Left ventricle myocardium inferior (tissue), 1 donor: ENCODE results near the gene ACY1. TPM values are rescaled to one million over a fixed set of nuclear protein-coding genes. Genes with fewer than 3 reads are reported as not detected.
"Not testable (repeated sequence)": the region's sequence is repeated elsewhere in the genome, so short reads cannot be mapped to it uniquely, and the experiment has no call there.

Experiments
- DNase-seq: peaks from one replicate; pipeline ENCODE4 v3.0.0-alpha.2; 2020
- H3K27ac ChIP-seq: fragments of 200-600 bp; replicated peaks from 2 replicates; pipeline ENCODE4 v1.8.0; 2021
- H3K27me3 ChIP-seq: fragments of 200-600 bp; 2 replicates; pipeline ENCODE4 v1.8.0; 2021; ENCODE audit warnings: low read depth
- H3K36me3 ChIP-seq: fragments of 200-600 bp; 2 replicates; pipeline ENCODE4 v1.8.0; 2021
- H3K4me1 ChIP-seq: fragments of 200-600 bp; 2 replicates; pipeline ENCODE4 v1.8.0; 2021
- H3K4me3 ChIP-seq: fragments of 200-600 bp; 2 replicates; pipeline ENCODE4 v1.8.0; 2021; ENCODE audit warnings: mild to moderate bottlenecking, moderate library complexity
- H3K9me3 ChIP-seq: fragments of 200-600 bp; replicated peaks from 2 replicates; pipeline ENCODE4 v1.8.0; 2021
- CTCF ChIP-seq: fragments of 200-600 bp; IDR thresholded peaks from 2 replicates; pipeline ENCODE4 v1.8.0; 2021; ENCODE audit warnings: antibody characterized with exemption, mild to moderate bottlenecking, borderline replicate concordance
- intact Hi-C: fragments of 100-400 bp; cut with micrococcal nuclease; formaldehyde crosslinking; loops from one replicate; pipeline ENCODE4 v1.11.0; 2022
- total RNA-seq: library from RNA; stranded (reverse); fragmentation: NEBNext Ultra II Directional; extraction: Animal tissue kit (Norgen Biotek cat#: 25700); gene quantifications from one replicate; pipeline ENCODE4 v1.2.1, GENCODE V29; 2021
- donor health status: DM: no; HTN: yes; CAD: no; lungs with severe emphysema.

Gene ACY1
- total RNA-seq, 1 donor from 2014 or later, result 20.2 TPM

- Histone ChIP-seq H3K4me1 (peaks cover 46% of the 10 kb centered on the region), H3K27ac (no peak overlapping the region), H3K9me3 (no peaks in the 10 kb centered on the region), H3K36me3 (peaks cover 32% of the 10 kb centered on the region), H3K4me3 (no peak overlapping the region), H3K27me3 (no peaks in the 10 kb centered on the region)
- DNase-seq, result no peak
- intact Hi-C loops, result no loop called here
- no peak for TF ChIP-seq CTCF
Observed at GRCh38 chr3:51992017-51992682, 8.8 kb downstream of the ACY1 start.

- intact Hi-C loops, H3K4me3 ChIP-seq, DNase-seq, H3K27ac ChIP-seq, H3K9me3 ChIP-seq, H3K27me3 ChIP-seq: not testable (repeated sequence)
- H3K4me1 ChIP-seq, result peaks cover 46% of the 10 kb centered on the region
- peaks cover 32% of the 10 kb centered on the region for H3K36me3 ChIP-seq
Observed at GRCh38 chr3:51993657-51994056, 10.3 kb downstream of the ACY1 start.

GRCh38 chr3:51994530-51994929 is 11.2 kb downstream of the ACY1 start:
- Histone ChIP-seq H3K27me3 (no peaks in the 10 kb centered on the region), H3K4me1 (peaks cover 38% of the 10 kb centered on the region), H3K9me3 (no peaks in the 10 kb centered on the region), H3K36me3 (peaks cover 32% of the 10 kb centered on the region), H3K27ac (peak overlapping the region; percentile 84), H3K4me3 (peak overlapping the region; percentile 82)
- no peak for DNase-seq
- TF ChIP-seq CTCF, result no peak
- intact Hi-C loops, result no loop called here

- peak; percentile 41 for TF ChIP-seq CTCF
- peak within 1 kb of the TSS; percentile 84 for H3K27ac ChIP-seq
Observed at GRCh38 chr3:51995346-51996163, 12.2 kb downstream of the ACY1 start, which contains the start of gene RPL29. Gene RPL29 (minus strand): TSS chr3:51995895. CDS start chr3:51995461, 434 bp downstream.

GRCh38 chr3:51997172-51997571 is 13.8 kb downstream of the ACY1 start:
- Histone ChIP-seq H3K9me3 (no peaks in the 10 kb centered on the region), H3K36me3 (peaks cover 26% of the 10 kb centered on the region), H3K27me3 (no peaks in the 10 kb centered on the region), H3K4me1 (peaks cover 40% of the 10 kb centered on the region), H3K27ac (no peak overlapping the region), H3K4me3 (no peak overlapping the region)
- intact Hi-C loops, result no loop called here
- no peak for DNase-seq
- TF ChIP-seq CTCF, result no peak

More at GRCh38 chr3:51995346-51996163, 12.2 kb downstream of the ACY1 start, which contains the start of gene RPL29:
- Histone ChIP-seq H3K27me3 (no peaks in the 10 kb centered on the region), H3K36me3 (peaks cover 32% of the 10 kb centered on the region), H3K4me1 (peaks cover 34% of the 10 kb centered on the region), H3K4me3 (peak within 1 kb of the TSS; percentile 82), H3K9me3 (no peaks in the 10 kb centered on the region)
- peak; percentile 90 for DNase-seq
- intact Hi-C loops, result no loop called here
